Mucosa of rectum (tissue), 2 donors: ENCODE measurements around the gene OR10AD1.

Experiments used
- H3K27ac ChIP-seq, 2 donors: one replicate each; pipeline ENCODE4 v1.7.0; 2013; ENCODE audit warnings: inconsistent platforms in 2 of 2, low read depth in 2 of 2, low read length in 2 of 2
- H3K27me3 ChIP-seq, 2 donors: one replicate each; pipeline ENCODE4 v1.7.0; 2013; ENCODE audit warnings: low read length in 2 of 2; ENCODE audit not compliant: control insufficient read depth in 2 of 2, insufficient read depth in 2 of 2
- H3K36me3 ChIP-seq, 2 donors: one replicate each; pipeline ENCODE4 v1.7.0; 2013; ENCODE audit warnings: low read length in 2 of 2; ENCODE audit not compliant: control insufficient read depth in 2 of 2, insufficient read depth in 2 of 2
- H3K4me1 ChIP-seq, 2 donors: one replicate each; pipeline ENCODE4 v1.7.0; 2013; ENCODE audit warnings: low read length in 2 of 2, mild to moderate bottlenecking in 1 of 2; ENCODE audit not compliant: control insufficient read depth in 2 of 2, insufficient read depth in 2 of 2
- H3K4me3 ChIP-seq, 2 donors: one replicate each; pipeline ENCODE4 v1.7.0; 2013; ENCODE audit warnings: low read length in 2 of 2
- H3K9ac ChIP-seq, 2 donors: one replicate each; pipeline ENCODE4 v1.7.0; 2013; ENCODE audit warnings: low read length in 2 of 2, low read depth in 1 of 2, mild to moderate bottlenecking in 1 of 2
- H3K9me3 ChIP-seq, 2 donors: one replicate each; pipeline ENCODE4 v1.7.0; 2013; ENCODE audit warnings: low read length in 2 of 2; ENCODE audit not compliant: control insufficient read depth in 2 of 2
- donor health status: healthy.
- donor health status: Normal muscosa, but diverticular disease.

The OR10AD1 gene

DNA sequence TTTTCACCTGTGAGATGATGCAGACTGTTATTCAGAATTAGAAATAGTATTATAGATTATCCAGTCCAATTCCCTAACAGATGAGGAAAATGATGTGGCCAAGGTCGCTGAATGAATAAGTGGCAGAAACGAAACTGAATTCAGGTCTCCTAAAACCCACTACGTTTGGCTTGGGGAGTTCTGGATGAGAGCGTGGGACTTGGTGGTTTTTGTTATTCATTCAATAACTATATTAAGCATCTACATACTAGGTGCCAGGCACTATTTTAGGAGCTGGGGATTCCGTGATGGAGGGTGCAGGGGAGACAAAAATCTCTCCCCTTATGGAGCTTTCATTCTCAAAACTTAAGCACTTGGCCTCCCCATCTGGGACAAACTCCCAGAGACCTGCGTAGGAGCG lies 20.5 kb downstream of the OR10AD1 start:
- Histone ChIP-seq H3K4me3 (peak overlapping the region; percentile 70 to 83), H3K4me1 (peaks cover 0 to 9% of the 10 kb centered on the region in 2 donors), H3K27ac (no peak overlapping the region), H3K9ac (no peak overlapping the region), H3K9me3 (no peaks in the 10 kb centered on the region), H3K27me3 (peaks cover 28 to 42% of the 10 kb centered on the region in 2 donors), H3K36me3 (no peaks in the 10 kb centered on the region)

- H3K27me3 ChIP-seq = peaks cover 28 to 42% of the 10 kb centered on the region in 2 donors
- no peak overlapping the region for H3K27ac ChIP-seq
- H3K4me3 ChIP-seq = no peak overlapping the region
- no peaks in the 10 kb centered on the region for H3K36me3 ChIP-seq
- peaks cover 0 to 9% of the 10 kb centered on the region in 2 donors for H3K4me1 ChIP-seq
- no peak overlapping the region for H3K9ac ChIP-seq
- no peaks in the 10 kb centered on the region for H3K9me3 ChIP-seq
Observed at GRCh38 chr12:48180857-48181495, 22.1 kb downstream of the OR10AD1 start.

DNA sequence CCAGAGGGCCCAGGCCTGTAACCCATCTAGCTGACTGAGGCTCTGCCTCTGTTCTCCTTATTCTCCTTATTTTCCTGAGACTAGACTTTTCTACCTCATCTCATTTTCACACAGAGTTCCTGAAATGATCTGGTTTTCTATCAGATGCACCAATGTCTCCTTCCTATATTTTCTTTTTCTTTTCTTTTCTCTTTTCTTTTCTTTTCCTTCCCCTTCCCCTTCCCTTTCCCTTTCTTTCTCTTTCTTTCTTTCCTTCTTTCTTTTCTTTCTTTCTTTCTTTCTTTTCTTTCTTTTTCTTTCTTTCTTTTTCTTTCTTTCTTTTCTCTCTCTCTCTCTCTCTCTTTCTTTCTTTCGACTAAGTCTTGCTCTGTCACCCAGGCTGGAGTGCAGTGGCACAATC lies 22.7 kb downstream of the OR10AD1 start:
- Histone ChIP-seq H3K4me3 (no peak overlapping the region), H3K4me1 (peaks cover 0 to 9% of the 10 kb centered on the region in 2 donors), H3K27ac (no peak overlapping the region), H3K9me3 (no peaks in the 10 kb centered on the region), H3K9ac (no peak overlapping the region), H3K27me3 (peaks cover 24 to 42% of the 10 kb centered on the region in 2 donors), H3K36me3 (no peaks in the 10 kb centered on the region)

DNA sequence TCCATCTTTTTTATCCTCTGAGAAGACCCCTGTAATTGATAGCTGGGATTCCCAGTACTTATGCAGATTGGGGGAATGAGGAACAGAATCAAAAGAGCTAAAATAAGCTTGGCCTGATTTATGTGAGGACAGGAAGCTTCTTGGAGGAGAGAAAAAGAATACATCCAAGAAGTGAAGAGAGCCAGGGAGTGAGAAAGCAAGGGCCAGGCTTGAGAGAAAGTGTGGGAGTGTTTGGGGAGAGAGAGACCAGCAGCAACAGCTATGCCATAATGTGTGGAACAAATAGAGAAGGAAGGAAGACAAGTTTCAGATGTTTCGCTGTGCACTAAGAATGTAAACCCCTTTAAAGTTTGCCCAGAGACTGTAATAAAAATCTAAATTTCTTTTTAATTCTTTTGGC lies 23.6 kb downstream of the OR10AD1 start:
- Histone ChIP-seq H3K27ac (no peak overlapping the region), H3K27me3 (peaks cover 20 to 34% of the 10 kb centered on the region in 2 donors), H3K36me3 (no peaks in the 10 kb centered on the region)

GRCh38 chr12:48177982-48178381 lies 25.1 kb downstream of the OR10AD1 start:
- peaks cover 0 to 6% of the 10 kb centered on the region in 2 donors for H3K4me1 ChIP-seq
- H3K27me3 ChIP-seq = peaks cover 17 to 27% of the 10 kb centered on the region in 2 donors
- H3K9ac ChIP-seq = no peak overlapping the region
- H3K4me3 ChIP-seq = no peak overlapping the region
- H3K9me3 ChIP-seq = no peaks in the 10 kb centered on the region
- H3K36me3 ChIP-seq = no peaks in the 10 kb centered on the region
- no peak overlapping the region for H3K27ac ChIP-seq

More for the DNA sequence above, 23.6 kb downstream of the OR10AD1 start:
- no peak overlapping the region for H3K4me3 ChIP-seq
- no peaks in the 10 kb centered on the region for H3K9me3 ChIP-seq
- no peak overlapping the region for H3K9ac ChIP-seq
- H3K4me1 ChIP-seq = peaks cover 0 to 9% of the 10 kb centered on the region in 2 donors

DNA sequence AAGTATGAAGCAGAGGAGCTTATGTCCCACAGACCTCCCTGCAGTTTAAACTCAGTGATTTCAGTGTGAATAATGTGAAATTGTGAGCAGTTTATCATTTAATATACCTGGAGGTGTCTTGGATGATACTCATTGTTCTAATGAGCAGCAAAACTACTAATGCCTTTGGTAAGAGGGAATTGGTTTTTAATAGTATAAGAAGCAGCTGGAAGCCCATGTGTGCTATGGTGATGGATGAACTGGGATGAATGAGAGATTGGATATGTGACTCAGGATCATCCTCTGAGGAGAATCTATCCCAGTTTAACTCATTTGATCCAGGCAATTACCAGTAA lies 26.7 kb downstream of the OR10AD1 start:
- H3K9ac ChIP-seq = no peak overlapping the region
- H3K36me3 ChIP-seq = no peaks in the 10 kb centered on the region
- H3K9me3 ChIP-seq = no peaks in the 10 kb centered on the region
- H3K27me3 ChIP-seq = peaks cover 10 to 11% of the 10 kb centered on the region in 2 donors
- H3K4me1 ChIP-seq = no peaks in the 10 kb centered on the region
- H3K4me3 ChIP-seq = no peak overlapping the region
- no peak overlapping the region for H3K27ac ChIP-seq

DNA sequence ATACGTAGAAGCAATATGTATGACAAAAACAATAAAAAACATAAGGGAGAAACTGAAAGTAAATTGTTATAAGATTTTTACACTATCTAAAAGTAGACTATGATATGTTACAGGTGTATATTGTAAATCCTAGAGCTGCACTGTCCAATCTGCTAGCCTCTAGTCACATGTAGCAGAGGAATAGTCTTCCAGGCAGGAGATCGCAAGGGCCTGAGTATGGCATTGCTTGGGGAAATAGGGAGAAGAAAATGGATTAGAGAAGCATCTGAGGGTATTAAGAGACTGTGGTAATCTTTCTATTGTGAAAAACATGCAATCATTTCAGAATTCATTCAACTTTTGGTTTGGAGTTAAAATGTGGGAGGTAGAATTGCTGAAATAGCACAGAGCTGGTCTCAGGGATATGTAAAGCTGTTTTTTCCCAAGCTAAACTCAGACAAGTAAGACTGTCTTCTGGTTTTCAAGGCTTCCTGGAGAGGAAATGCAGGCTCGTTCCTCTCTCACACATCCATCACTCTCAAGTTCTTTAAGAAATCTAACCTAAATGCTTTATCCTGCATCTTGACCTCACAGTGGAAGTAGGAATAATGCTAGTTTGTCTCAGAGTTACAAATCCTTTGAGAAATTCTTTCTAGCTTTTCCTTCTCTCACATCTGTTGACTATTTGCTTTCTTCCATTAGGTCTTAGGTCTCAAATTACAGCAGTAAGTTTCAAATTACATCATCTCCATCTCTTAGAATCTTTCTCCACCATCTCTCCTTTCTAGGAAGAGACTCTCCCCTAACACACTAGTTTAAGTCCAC lies 27.3 kb downstream of the OR10AD1 start:
- Histone ChIP-seq H3K36me3 (no peaks in the 10 kb centered on the region), H3K27ac (no peak overlapping the region), H3K4me1 (no peaks in the 10 kb centered on the region), H3K27me3 (peaks cover 4 to 5% of the 10 kb centered on the region in 2 donors), H3K4me3 (no peak overlapping the region), H3K9ac (no peak overlapping the region), H3K9me3 (no peaks in the 10 kb centered on the region)

DNA sequence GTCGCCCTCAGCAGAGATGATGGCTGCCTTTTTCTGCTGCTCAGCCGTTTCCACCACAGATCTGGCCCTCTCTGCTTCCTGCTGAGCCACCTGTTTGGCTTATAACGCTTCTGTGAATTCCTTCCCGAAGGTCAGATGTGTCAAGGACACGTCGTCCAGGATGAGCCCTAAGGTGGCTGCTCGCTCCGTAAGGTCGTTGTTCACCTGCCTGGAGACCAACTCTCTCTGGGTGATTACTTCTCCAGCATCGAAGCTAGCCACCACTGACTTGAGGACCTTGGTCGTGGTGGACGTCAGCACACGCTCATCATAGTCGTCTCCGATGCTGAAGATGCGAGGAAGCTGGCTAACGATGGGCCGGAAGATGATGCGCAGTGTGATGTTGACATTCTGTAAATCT lies 34.1 kb downstream of the OR10AD1 start:
- H3K27me3 ChIP-seq = no peaks in the 10 kb centered on the region
- H3K4me3 ChIP-seq = no peak overlapping the region
- no peaks in the 10 kb centered on the region for H3K4me1 ChIP-seq
- H3K27ac ChIP-seq = no peak overlapping the region
- H3K36me3 ChIP-seq = no peaks in the 10 kb centered on the region
- no peaks in the 10 kb centered on the region for H3K9me3 ChIP-seq
- H3K9ac ChIP-seq = no peak overlapping the region

- H3K27ac ChIP-seq = no peak overlapping the region
- no peaks in the 10 kb centered on the region for H3K36me3 ChIP-seq
- H3K27me3 ChIP-seq = no peaks in the 10 kb centered on the region
- no peaks in the 10 kb centered on the region for H3K4me1 ChIP-seq
- H3K9me3 ChIP-seq = no peaks in the 10 kb centered on the region
- H3K9ac ChIP-seq = no peak overlapping the region
- H3K4me3 ChIP-seq = no peak overlapping the region
Observed at GRCh38 chr12:48165089-48165981, 37.8 kb downstream of the OR10AD1 start.

DNA sequence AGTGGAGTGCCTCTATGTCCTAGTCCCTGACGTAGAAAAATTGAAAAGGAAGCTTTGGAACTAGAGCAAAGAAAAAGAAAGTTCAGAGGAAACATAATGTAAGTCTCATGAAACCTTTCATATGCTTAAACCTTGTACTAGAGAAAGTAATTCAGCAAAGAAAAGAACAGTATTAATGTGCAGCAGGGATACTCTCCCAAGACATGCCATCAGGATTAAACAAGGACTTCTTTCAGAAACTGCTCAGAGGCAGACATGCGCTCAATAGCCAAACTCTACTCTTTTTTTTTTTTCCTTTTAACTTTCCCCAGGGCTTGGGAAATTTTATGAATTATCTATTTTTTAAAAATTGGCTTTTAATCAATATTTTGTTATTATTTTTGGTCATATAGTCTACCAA lies 38.6 kb downstream of the OR10AD1 start:
- no peaks in the 10 kb centered on the region for H3K9me3 ChIP-seq
- no peak overlapping the region for H3K27ac ChIP-seq
- no peak overlapping the region for H3K9ac ChIP-seq
- H3K4me3 ChIP-seq = no peak overlapping the region
- no peaks in the 10 kb centered on the region for H3K36me3 ChIP-seq
- no peaks in the 10 kb centered on the region for H3K4me1 ChIP-seq
- H3K27me3 ChIP-seq = no peaks in the 10 kb centered on the region
